Transverse colon (tissue), 4 donors: ENCODE data around the gene VWA3A. TPM values are rescaled to one million over a fixed set of nuclear protein-coding genes. Genes with fewer than 3 reads are reported as not detected.

Source experiments
- DNase-seq: peaks from one replicate; pipeline ENCODE4 v3.0.0-alpha.2; 2019
- H3K27ac ChIP-seq, 4 donors: fragments of 200-600 bp; sonication (generic); 2 replicates each; pipeline ENCODE4 v1.5.1; 2016 to 2018; ENCODE audit warnings: inconsistent platforms in 4 of 4
- H3K27me3 ChIP-seq: fragments of 200-600 bp; sonication (generic); 2 replicates; pipeline ENCODE4 v1.5.1; 2017; ENCODE audit warnings: inconsistent platforms
- H3K36me3 ChIP-seq, 4 donors: fragments of 200-600 bp; sonication (generic); 2 replicates each; pipeline ENCODE4 v1.5.1; 2017 to 2019; ENCODE audit warnings: inconsistent platforms in 4 of 4
- H3K4me1 ChIP-seq, 4 donors: fragments of 200-600 bp; sonication (generic); 2 replicates each; pipeline ENCODE4 v1.5.1; 2017 to 2020; ENCODE audit warnings: inconsistent platforms in 4 of 4
- H3K4me3 ChIP-seq, 4 donors: fragments of 200-600 bp; sonication (generic); 1 replicate in 1 of 4; 2 replicates in 3 of 4; pipeline versions ENCODE4 v1.5.1 to v1.6.1; 2017 to 2019; ENCODE audit warnings: inconsistent platforms in 4 of 4
- H3K9me3 ChIP-seq, 2 donors: fragments of 200-600 bp; sonication (generic); 2 replicates each; pipeline ENCODE4 v1.5.1; 2017 to 2019; ENCODE audit warnings: inconsistent platforms in 2 of 2
- EP300 ChIP-seq: sonication (generic); formaldehyde crosslinking; IDR thresholded peaks from one replicate; pipeline ENCODE4 v1.6.1; 2017; ENCODE audit warnings: antibody characterized with exemption, low read depth
- POLR2A ChIP-seq: fragments of 450-650 bp; IDR thresholded peaks from one replicate; pipeline ENCODE4 v1.6.1; 2016; ENCODE audit warnings: antibody characterized with exemption, mild to moderate bottlenecking, moderate library complexity
- POLR2AphosphoS5 ChIP-seq, 3 donors: sonication (generic); formaldehyde crosslinking; IDR thresholded peaks; one replicate each; pipeline ENCODE4 v1.6.1; 2016; ENCODE audit warnings: antibody characterized with exemption in 3 of 3
- WGBS, 2 donors: methylation state at CpG; one replicate each; pipeline ENCODE4 v1.1.5; 2018; ENCODE audit warnings: low coverage in 1 of 2; 5-methylcytosine and 5-hydroxymethylcytosine counted together
- in situ Hi-C, 4 donors: fragments of 200-750 bp; cut with MboI; loops; one replicate each; pipeline versions ENCODE4 v1.15.0 to v1.15.1; 2017; ENCODE audit warnings: low sequenced_read_pairs in 3 of 4, low pct_ligation_motif_present in 1 of 4, low pct_unique_long_range_greater_than_20kb in 1 of 4
- intact Hi-C: fragments of 100-400 bp; cut with DNase I; formaldehyde crosslinking; loops from one replicate; pipeline ENCODE4 v1.15.1; 2023; ENCODE audit warnings: low total_unique reads
- total RNA-seq, 4 donors: library from RNA; depleted of rRNA; stranded (reverse); fragments of >200 nt; gene quantifications; one replicate each; pipeline ENCODE4 v1.1.0, GENCODE V29; 2016
- TF ChIP-seq, protein P1 (sequence below), 5 experiments: fragments of 200-600 bp in 3 of 5; fragments of 450-650 bp in 2 of 5; sonication (generic) in 3 of 5; IDR thresholded peaks; 1 replicate in 2 of 5; 2 replicates in 3 of 5; pipeline ENCODE4 v1.5.1; 2016 to 2017; ENCODE audit warnings: antibody characterized with exemption in 5 of 5, inconsistent platforms in 3 of 5, mild to moderate bottlenecking in 2 of 5, moderate library complexity in 1 of 5

The VWA3A gene
- total RNA-seq, 4 donors from 2014 or later = 0.14 TPM; not detected in 3

DNA sequence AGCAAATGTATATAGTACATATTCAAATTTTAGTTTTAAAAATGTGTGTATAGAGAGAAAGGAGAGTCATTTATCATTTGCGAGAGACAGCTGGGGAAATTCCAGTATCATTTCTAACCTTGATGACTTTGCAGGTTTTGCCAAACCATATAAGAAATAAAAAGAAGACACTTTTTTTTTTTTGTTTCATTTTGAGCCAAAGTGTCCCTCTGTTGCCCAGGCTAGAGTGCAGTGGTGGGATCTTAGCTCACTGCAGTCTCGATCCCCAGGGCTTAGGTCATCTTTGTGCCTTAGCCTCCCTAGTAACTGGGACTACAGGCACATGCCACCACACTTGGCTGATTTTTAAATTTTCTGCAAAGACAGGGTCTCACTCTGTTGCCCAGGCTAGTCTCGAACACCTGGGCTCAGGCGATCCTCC is 38.4 kb upstream of the VWA3A start:
- no peak for TF ChIP-seq POLR2AphosphoS5 (IDR thresholded peaks at IDR 0.05)
- TF ChIP-seq EP300 = no peak
- TF ChIP-seq, protein P1, sequence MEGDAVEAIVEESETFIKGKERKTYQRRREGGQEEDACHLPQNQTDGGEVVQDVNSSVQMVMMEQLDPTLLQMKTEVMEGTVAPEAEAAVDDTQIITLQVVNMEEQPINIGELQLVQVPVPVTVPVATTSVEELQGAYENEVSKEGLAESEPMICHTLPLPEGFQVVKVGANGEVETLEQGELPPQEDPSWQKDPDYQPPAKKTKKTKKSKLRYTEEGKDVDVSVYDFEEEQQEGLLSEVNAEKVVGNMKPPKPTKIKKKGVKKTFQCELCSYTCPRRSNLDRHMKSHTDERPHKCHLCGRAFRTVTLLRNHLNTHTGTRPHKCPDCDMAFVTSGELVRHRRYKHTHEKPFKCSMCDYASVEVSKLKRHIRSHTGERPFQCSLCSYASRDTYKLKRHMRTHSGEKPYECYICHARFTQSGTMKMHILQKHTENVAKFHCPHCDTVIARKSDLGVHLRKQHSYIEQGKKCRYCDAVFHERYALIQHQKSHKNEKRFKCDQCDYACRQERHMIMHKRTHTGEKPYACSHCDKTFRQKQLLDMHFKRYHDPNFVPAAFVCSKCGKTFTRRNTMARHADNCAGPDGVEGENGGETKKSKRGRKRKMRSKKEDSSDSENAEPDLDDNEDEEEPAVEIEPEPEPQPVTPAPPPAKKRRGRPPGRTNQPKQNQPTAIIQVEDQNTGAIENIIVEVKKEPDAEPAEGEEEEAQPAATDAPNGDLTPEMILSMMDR (IDR thresholded peaks at IDR 0.05) = no peak
- no peak for TF ChIP-seq POLR2A
- H3K36me3 ChIP-seq = no peaks in the 10 kb centered on the region
- WGBS, 2 donors = 81 to 85% methylated on average over 2 to 4 of the region's 4 CpGs
- no peak overlapping the region for H3K27ac ChIP-seq
- DNase-seq = no peak
- H3K4me3 ChIP-seq = no peak overlapping the region
- in situ Hi-C loops = no loop called here
- no peaks in the 10 kb centered on the region for H3K9me3 ChIP-seq
- H3K4me1 ChIP-seq = no peaks in the 10 kb centered on the region
- H3K27me3 ChIP-seq = no peaks in the 10 kb centered on the region
- intact Hi-C loops = no loop called here

DNA sequence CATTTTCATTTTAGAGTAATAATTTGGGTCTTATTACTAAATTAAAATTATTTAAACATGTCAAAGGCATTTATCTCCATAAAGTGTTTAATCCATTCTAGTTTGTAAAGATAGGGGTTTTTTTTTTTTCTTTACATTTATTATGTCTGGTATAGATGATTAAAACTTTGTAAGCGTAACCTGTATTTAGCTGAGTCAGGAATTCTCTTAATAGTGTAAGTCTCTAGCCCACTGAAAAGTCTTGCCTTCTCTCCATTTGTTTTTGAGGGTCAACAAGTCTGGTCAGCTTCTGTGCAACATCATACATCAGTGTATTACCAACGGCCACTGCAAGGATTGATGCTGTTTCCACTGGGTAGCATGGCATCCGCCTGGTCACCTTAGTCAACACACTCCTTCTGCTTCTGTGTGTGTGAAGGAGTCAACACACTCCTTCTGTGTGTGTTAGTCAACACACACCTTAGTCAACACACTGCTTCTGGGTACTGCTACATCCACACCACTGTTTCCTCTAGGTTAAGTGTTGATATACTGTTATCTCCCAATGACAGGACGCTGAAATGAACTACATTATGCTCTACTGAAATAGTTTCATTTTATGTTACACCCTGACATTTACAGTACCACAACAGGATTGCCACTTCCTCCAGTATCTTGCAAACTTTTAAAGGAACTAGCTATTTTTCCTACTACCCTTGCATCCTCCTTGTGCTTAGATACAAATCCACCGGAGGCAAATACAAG is 37.3 kb upstream of the VWA3A start:
- Histone ChIP-seq H3K36me3 (no peaks in the 10 kb centered on the region), H3K9me3 (no peaks in the 10 kb centered on the region), H3K27ac (no peak overlapping the region), H3K27me3 (no peaks in the 10 kb centered on the region), H3K4me1 (no peaks in the 10 kb centered on the region), H3K4me3 (no peak overlapping the region)
- in situ Hi-C loops = no loop called here
- intact Hi-C loops = no loop called here
- TF ChIP-seq POLR2AphosphoS5 (IDR thresholded peaks at IDR 0.05) = no peak
- no peak for TF ChIP-seq POLR2A
- no peak for DNase-seq
- WGBS, 2 donors = 80 to 88% methylated on average over 2 to 5 of the region's 5 CpGs

DNA sequence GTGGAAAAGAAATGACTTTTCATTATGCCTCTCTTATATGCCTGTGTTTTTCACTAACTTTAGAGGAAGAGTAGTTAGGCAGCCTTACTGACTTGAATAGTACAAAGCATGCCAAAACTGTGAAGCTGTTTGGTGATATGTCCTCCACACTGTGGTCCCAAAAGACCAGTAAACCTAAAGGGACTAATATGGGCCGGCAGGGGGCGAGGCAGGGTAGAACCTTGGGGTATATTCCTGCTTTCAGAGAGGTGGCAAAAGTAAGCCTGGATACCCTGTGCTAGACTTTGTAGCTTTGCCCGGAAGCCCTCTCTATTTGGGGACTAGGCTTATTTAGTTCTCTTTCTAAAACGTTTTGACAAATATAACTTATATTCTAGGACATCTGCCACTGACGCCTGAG is 36.5 kb upstream of the VWA3A start:
- Histone ChIP-seq H3K9me3 (no peaks in the 10 kb centered on the region), H3K27me3 (no peaks in the 10 kb centered on the region), H3K27ac (no peak overlapping the region), H3K36me3 (no peaks in the 10 kb centered on the region), H3K4me3 (no peak overlapping the region), H3K4me1 (no peaks in the 10 kb centered on the region)
- in situ Hi-C loops (no loop called here), intact Hi-C loops (no loop called here)
- 77 to 87% methylated on average over 5 of the region's 5 CpGs for WGBS, 2 donors
- TF ChIP-seq POLR2A = no peak
- no peak for DNase-seq

DNA sequence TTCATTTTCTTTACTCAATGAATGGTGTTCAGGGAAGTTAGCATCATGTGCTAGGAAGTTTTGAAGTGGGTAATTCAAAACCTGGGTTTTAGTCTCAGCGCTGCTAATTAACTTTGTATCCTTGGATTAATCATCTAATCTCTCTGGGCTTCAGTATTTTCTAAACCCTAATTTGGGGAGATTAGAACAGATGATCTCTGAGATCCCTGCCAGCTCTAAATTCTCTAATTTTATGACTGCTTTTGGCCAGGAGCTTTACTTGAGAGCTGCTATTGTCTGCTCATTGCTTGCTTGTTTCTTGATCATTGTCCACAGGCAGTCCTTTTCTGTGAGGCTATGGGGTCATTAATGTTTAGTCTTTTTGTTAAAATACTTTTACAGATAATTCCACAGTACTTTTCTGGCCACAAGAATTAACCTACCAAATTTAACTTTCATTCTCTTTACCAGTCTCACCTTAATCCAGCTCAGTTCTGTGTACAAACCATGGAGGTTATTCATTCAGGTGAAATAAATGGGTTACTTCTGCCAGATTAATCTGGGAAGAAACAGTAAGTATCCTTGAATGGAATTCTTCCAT is 28.4 kb upstream of the VWA3A start:
- in situ Hi-C loops (loop anchor here in 1 of 4 donors (10.0 kb wide), 1 partner anchor 59 kb away; the partner anchor contains the start of genes MOSMO and PDZD9), intact Hi-C loops (no loop called here)
- WGBS, 2 donors = 92 to 100% methylated on average over 1 of the region's 1 CpG
- Histone ChIP-seq H3K27me3 (no peaks in the 10 kb centered on the region), H3K4me1 (no peaks in the 10 kb centered on the region), H3K36me3 (peaks cover 0 to 2% (median 0%) of the 10 kb centered on the region in 4 donors), H3K4me3 (no peak overlapping the region), H3K9me3 (no peaks in the 10 kb centered on the region), H3K27ac (no peak overlapping the region)
- no peak for DNase-seq
- TF ChIP-seq EP300 (no peak), POLR2A (no peak), POLR2AphosphoS5 (IDR thresholded peaks at IDR 0.05) (no peak)
- TF ChIP-seq, protein P1 (IDR thresholded peaks at IDR 0.05) = no peak

DNA sequence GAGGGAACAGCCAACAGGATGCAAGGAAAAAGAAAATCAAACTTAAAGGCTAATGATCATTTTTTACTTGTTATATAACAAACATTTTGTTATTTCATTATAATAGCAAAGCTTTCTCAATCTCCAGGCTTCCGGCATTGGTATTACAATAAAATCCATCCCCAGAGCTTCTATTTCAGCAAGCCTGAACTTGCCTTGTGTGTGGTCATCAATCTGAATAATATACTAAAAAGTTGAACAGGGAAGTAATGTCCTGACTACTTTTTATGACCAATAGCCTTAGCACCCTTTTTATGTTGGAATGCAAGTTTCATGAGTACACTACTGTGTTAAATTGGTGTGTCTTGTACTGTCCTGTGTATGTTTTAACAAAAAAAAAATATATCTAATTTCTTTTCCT is 27.1 kb upstream of the VWA3A start:
- in situ Hi-C loops = loop anchor here in 1 of 4 donors (10.0 kb wide), 1 partner anchor 60 kb away; the partner anchor contains the start of genes MOSMO and PDZD9
- intact Hi-C loops = no loop called here
- 96 to 100% methylated on average over 1 of the region's 1 CpG for WGBS, 2 donors
- H3K27me3 ChIP-seq = no peaks in the 10 kb centered on the region
- H3K36me3 ChIP-seq = peaks cover 0 to 2% (median 0%) of the 10 kb centered on the region in 4 donors
- no peak for TF ChIP-seq EP300
- TF ChIP-seq POLR2AphosphoS5 (IDR thresholded peaks at IDR 0.05) = no peak
- TF ChIP-seq, protein P1 (IDR thresholded peaks at IDR 0.05) = no peak
- TF ChIP-seq POLR2A = no peak
- H3K4me3 ChIP-seq = no peak overlapping the region
- H3K9me3 ChIP-seq = no peaks in the 10 kb centered on the region
- H3K27ac ChIP-seq = no peak overlapping the region
- no peaks in the 10 kb centered on the region for H3K4me1 ChIP-seq
- DNase-seq = no peak
